Keratinocyte (primary cell): Measurements from ENCODE around the gene SLC6A16.

Experiments
- CTCF ChIP-seq, 3 experiments: IDR thresholded peaks in 1 of 3; conservative IDR thresholded peaks in 1 of 3; optimal IDR thresholded peaks in 1 of 3; 2 replicates in 2 of 3; 3 replicates in 1 of 3; pipeline versions ENCODE3 to v1.5.1; 2011; ENCODE audit warnings: low read length in 3 of 3, mild to moderate bottlenecking in 3 of 3, moderate library complexity in 2 of 3, control low read depth in 1 of 3, inconsistent platforms in 1 of 3; ENCODE audit not compliant: insufficient read depth in 2 of 3; ENCODE audit errors: extremely low read depth in 1 of 3
- EZH2 ChIP-seq: IDR thresholded peaks from one replicate; pipeline ENCODE4 v1.6.1; 2012; ENCODE audit warnings: inconsistent platforms, mild to moderate bottlenecking, low read length, moderate library complexity

- TF ChIP-seq CTCF (optimal IDR thresholded peaks at IDR 0.05 in 1 of 3, IDR thresholded peaks at IDR 0.05 in 1 of 3, conservative IDR thresholded peaks at IDR 0.05 in 1 of 3; ENCODE audit: extremely low read depth in 1 of 3, insufficient read depth in 2 of 3, low read length in 3 of 3) (no peak), EZH2 (no peak)
Measured at GRCh38 chr19:49241769-49242168, 83.2 kb downstream of the SLC6A16 start.
